ENCODE data around the gene MCC. TPM values are rescaled to one million over a fixed set of nuclear protein-coding genes. Genes with fewer than 3 reads are reported as not detected.

Gene MCC
- total and polyA plus RNA-seq, 2 of the 4 experiments (the other 2 are of a cell fraction) = 5.0 to 20.6 TPM

- in situ Hi-C loops (cut with MboI; ENCODE audit: low sequenced_read_pairs) = no loop called here
- Histone ChIP-seq H4K20me1 (ENCODE audit: insufficient read depth, low read length) (no peaks in the 10 kb centered on the region), H2BK5ac (ENCODE audit: low read depth, low read length, poor library complexity, severe bottlenecking) (no peak overlapping the region), H2AFZ (replicated peaks; ENCODE audit: low read length, poor library complexity) (no peak overlapping the region), H2BK20ac (ENCODE audit: low read depth, low read length) (no peak overlapping the region), H4K8ac (ENCODE audit: low read depth in 2 of 2, low read length in 2 of 2) (no peak overlapping the region), H4K5ac (ENCODE audit: low read depth, low read length) (no peak overlapping the region), H3K27me3 (ENCODE audit: control insufficient read depth, insufficient read depth, low read length) (no peaks in the 10 kb centered on the region), H3K18ac (ENCODE audit: low read depth, low read length) (no peak overlapping the region), H3K27ac (ENCODE audit: insufficient read depth, low read length) (no peak overlapping the region), H3K4me3 (ENCODE audit: insufficient read depth, low read depth, low read length) (no peak overlapping the region), H2BK120ac (ENCODE audit: low read depth, low read length) (no peak overlapping the region), H3K14ac (replicated peaks; ENCODE audit: low read depth, low read length) (no peak overlapping the region), H2BK15ac (ENCODE audit: low read depth, low read length) (no peak overlapping the region), H3K9ac (ENCODE audit: low read depth, low read length) (no peak overlapping the region), H3K4me2 (ENCODE audit: low read depth, low read length) (no peak overlapping the region), H4K91ac (ENCODE audit: insufficient read depth, low read depth, low read length) (no peak overlapping the region), H3K9me1 (ENCODE audit: insufficient read depth, low read length) (peaks cover 2% of the 10 kb centered on the region; the same call in 1 of the 2 replicates), H3K79me1 (ENCODE audit: low read depth in 1 of 2, low read length in 2 of 2) (no peaks in the 10 kb centered on the region), H3K4ac (ENCODE audit: low read depth, low read length) (no peak overlapping the region), H3K4me1 (ENCODE audit: control insufficient read depth, insufficient read depth, low read length) (peaks cover 4% of the 10 kb centered on the region; the same call in 1 of the 2 replicates), H3K9me3 (ENCODE audit: control insufficient read depth, insufficient read depth, low read length) (no peaks in the 10 kb centered on the region), H2AK5ac (ENCODE audit: low read depth, low read length) (no peak overlapping the region), H3K56ac (ENCODE audit: extremely low read depth, insufficient read depth, low read length) (no peak overlapping the region), H3K36me3 (ENCODE audit: control insufficient read depth, insufficient read depth, low read length) (no peaks in the 10 kb centered on the region; the same call in 1 of the 2 replicates), H3K23ac (ENCODE audit: low read depth, low read length) (no peak overlapping the region), H2AK9ac (replicated peaks; ENCODE audit: low read depth, low read length, poor library complexity) (no peak overlapping the region)
- no CpG with 5 or more reads among the region's 6 CpGs for WGBS, 2 experiments (ENCODE audit: extremely low coverage in 2 of 2, insufficient read length in 1 of 2)
- intact Hi-C loops (cut with micrococcal nuclease) = loop anchor here (1.0 to 2.0 kb wide), 2 partner anchors 173 to 269 kb away; no protein-coding TSS in a partner anchor
- peak; percentile 67 for DNase-seq
- ATAC-seq (ENCODE audit: low read depth) = peak; percentile 33
- BruUV-seq (replicated peaks) = no TSS peak
- POLR2A ChIA-PET (ENCODE audit: unreplicated experiment) = no interaction called here
- dilution Hi-C loops (cut with HindIII; ENCODE audit: low sequenced_read_pairs, unreplicated experiment) = no loop called here
- CTCF ChIA-PET = interaction anchor here (0.5 to 1.8 kb wide), 8 partner anchors 18 to 1981 kb away, joined by 3 to 12 read pairs (median 3); no protein-coding TSS in a partner anchor
- TF ChIP-seq CEBPB (IDR thresholded peaks at IDR 0.05; ENCODE audit: low read depth, low read length) (no peak), BHLHE40 (IDR thresholded peaks at IDR 0.05; ENCODE audit: low read depth, low read length) (peak; percentile 46; the same call in 1 of the 2 replicates)
Observed at GRCh38 chr5:113337515-113338415, 150.5 kb downstream of the MCC start.
